A549 (cell line): Measurements from ENCODE around the gene OR4K14.

ENCODE experiments used
- BHLHE40 ChIP-seq: IDR thresholded peaks from 2 replicates; pipeline ENCODE4 v1.6.1; 2012; ENCODE audit warnings: low read depth, low read length, inconsistent platforms
- CTCF ChIP-seq: fragments of >200 bp; sonication (Bioruptor Twin); formaldehyde crosslinking; IDR thresholded peaks from 3 replicates; pipeline ENCODE4 v1.5.1; 2016
- EP300 ChIP-seq, 2 experiments: fragments of >200 bp; sonication (Bioruptor Twin); formaldehyde crosslinking; IDR thresholded peaks; 2 replicates in 1 of 2; 3 replicates in 1 of 2; pipeline ENCODE4 v1.6.1; 2016 to 2017
- ESRRA ChIP-seq: fragments of 150-350 bp; IDR thresholded peaks from 2 replicates; pipeline ENCODE4 v1.6.1; 2014; ENCODE audit warnings: mild to moderate bottlenecking, low read length, borderline replicate concordance
- KDM5A ChIP-seq: fragments of 200-600 bp; sonication (generic); IDR thresholded peaks from 2 replicates; pipeline ENCODE4 v1.6.1; 2016; ENCODE audit warnings: antibody characterized with exemption, mild to moderate bottlenecking
- MAFK ChIP-seq: fragments of 450-650 bp; IDR thresholded peaks from 2 replicates; pipeline ENCODE4 v1.6.1; 2014; ENCODE audit not compliant: partially characterized antibody
- MAX ChIP-seq: IDR thresholded peaks from 2 replicates; pipeline ENCODE4 v1.6.1; 2012
- PBX3 ChIP-seq: IDR thresholded peaks from 2 replicates; pipeline ENCODE4 v1.6.1; 2012
- PHF8 ChIP-seq: fragments of 200-600 bp; sonication (generic); IDR thresholded peaks from 2 replicates; pipeline ENCODE4 v1.6.1; 2016; ENCODE audit warnings: low read depth, mild to moderate bottlenecking, antibody characterized with exemption, moderate library complexity, borderline replicate concordance
- POLR2A ChIP-seq: IDR thresholded peaks from 2 replicates; pipeline ENCODE4 v1.6.1; 2012; ENCODE audit warnings: mild to moderate bottlenecking, low read length
- POLR2AphosphoS2 ChIP-seq: conservative IDR thresholded peaks from 2 replicates; pipeline ENCODE4 v1.6.1; 2012; ENCODE audit warnings: low read length, improper control_type of control experiment, inconsistent platforms
- RAD21 ChIP-seq, 2 experiments: fragments of >200 bp in 1 of 2; sonication (Bioruptor Twin) in 1 of 2; formaldehyde crosslinking in 1 of 2; IDR thresholded peaks in 1 of 2; conservative IDR thresholded peaks in 1 of 2; 2 replicates in 1 of 2; 3 replicates in 1 of 2; pipeline ENCODE4 v1.6.1; 2012 to 2018; ENCODE audit warnings: inconsistent platforms in 1 of 2
- RARB ChIP-seq: fragments of 250-450 bp; sonication (Bioruptor Pico); IDR thresholded peaks from 2 replicates; pipeline ENCODE4 v1.8.0; 2021; ENCODE audit warnings: mild to moderate bottlenecking, moderate library complexity

- no peak for TF ChIP-seq CTCF
- no peak for TF ChIP-seq RARB (CRISPR knock-in tag)
- no peak for TF ChIP-seq POLR2A
- TF ChIP-seq POLR2AphosphoS2: no peak
- TF ChIP-seq MAX: no peak
- no peak for TF ChIP-seq EP300 (IDR thresholded peaks at IDR 0.05)
- TF ChIP-seq PBX3: no peak
- no peak for TF ChIP-seq ESRRA
- TF ChIP-seq PHF8: no peak
- TF ChIP-seq MAFK: no peak
- no peak for TF ChIP-seq RAD21 (conservative IDR thresholded peaks at IDR 0.05 in 1 of 2, IDR thresholded peaks at IDR 0.05 in 1 of 2)
- TF ChIP-seq BHLHE40: no peak
- no peak for TF ChIP-seq KDM5A
Measured at GRCh38 chr14:19975291-19975690, 43.8 kb downstream of the OR4K14 start, which contains the start of gene OR4K15.
